IMR-90 (cell line): Measurements from ENCODE around the gene ZNF415. TPM values are rescaled to one million over a fixed set of nuclear protein-coding genes. Genes with fewer than 3 reads are reported as not detected.

Source experiments
- ATAC-seq: fragments of 200-7000 bp; cut with Tn5 transposase; 2 replicates; pipeline ENCODE4 v1.9.1; 2020; ENCODE audit warnings: low read depth, mild to moderate bottlenecking, moderate library complexity
- BruUV-seq: library from RNA; stranded (reverse); fragments of 400-500 nt; replicated peaks from 2 replicates; lab custom pipeline; 2021; lab: Mats Ljungman, UMichigan
- CTCF ChIA-PET: fragments of 300-600 bp; formaldehyde crosslinking; extraction: SDS; loops from one replicate; lab custom pipeline; 2021; ENCODE audit warnings: antibody characterized with exemption; lab: Yijun Ruan, JAX
- POLR2A ChIA-PET: fragments of 300-600 bp; sonication (Branson Sonifier 250); formaldehyde crosslinking; loops from one replicate; lab custom pipeline; 2022; ENCODE audit warnings: antibody characterized with exemption; ENCODE audit not compliant: unreplicated experiment; lab: Charles Lee
- DNase-seq: peaks from one replicate; pipeline ENCODE4 v3.0.0; 2013
- H2AFZ ChIP-seq: replicated peaks from 2 replicates; pipeline ENCODE3; 2013; ENCODE audit warnings: low read length, mild to moderate bottlenecking; ENCODE audit not compliant: poor library complexity
- H2AK5ac ChIP-seq: 2 replicates; pipeline ENCODE4 v1.6.1; 2013; ENCODE audit warnings: low read depth, low read length, inconsistent platforms
- H2AK9ac ChIP-seq: replicated peaks from 2 replicates; pipeline ENCODE3; 2013; ENCODE audit warnings: mild to moderate bottlenecking, low read depth, low read length, moderate library complexity; ENCODE audit not compliant: poor library complexity
- H2BK120ac ChIP-seq: 2 replicates; pipeline ENCODE4 v1.6.1; 2013; ENCODE audit warnings: low read depth, low read length, inconsistent platforms
- H2BK15ac ChIP-seq: 3 replicates; pipeline ENCODE4 v1.6.1; 2013; ENCODE audit warnings: low read depth, low read length, inconsistent platforms
- H2BK20ac ChIP-seq: 2 replicates; pipeline ENCODE4 v1.6.1; 2013; ENCODE audit warnings: low read depth, mild to moderate bottlenecking, inconsistent platforms, low read length, moderate library complexity
- H2BK5ac ChIP-seq: 2 replicates; pipeline ENCODE4 v1.6.1; 2013; ENCODE audit warnings: mild to moderate bottlenecking, low read depth, low read length, inconsistent platforms; ENCODE audit not compliant: poor library complexity, severe bottlenecking
- H3K14ac ChIP-seq: replicated peaks from 2 replicates; pipeline ENCODE4 v1.6.1; 2013; ENCODE audit warnings: low read depth, low read length, inconsistent platforms
- H3K18ac ChIP-seq: 2 replicates; pipeline ENCODE4 v1.6.1; 2013; ENCODE audit warnings: low read depth, low read length, control low read depth
- H3K23ac ChIP-seq: 2 replicates; pipeline ENCODE4 v1.6.1; 2013; ENCODE audit warnings: low read depth, low read length, inconsistent platforms
- H3K27ac ChIP-seq: 2 replicates; pipeline ENCODE4 v1.5.1; 2013; ENCODE audit warnings: mild to moderate bottlenecking, control low read depth, low read length; ENCODE audit not compliant: insufficient read depth
- H3K27me3 ChIP-seq: 2 replicates; pipeline ENCODE4 v1.6.1; 2013; ENCODE audit warnings: low read length; ENCODE audit not compliant: control insufficient read depth, insufficient read depth
- H3K36me3 ChIP-seq: 2 replicates; pipeline ENCODE4 v1.6.1; 2013; ENCODE audit warnings: low read length, mixed read lengths; ENCODE audit not compliant: control insufficient read depth, insufficient read depth
- H3K4ac ChIP-seq: 2 replicates; pipeline ENCODE4 v1.6.1; 2013; ENCODE audit warnings: low read depth, low read length, inconsistent platforms
- H3K4me1 ChIP-seq: 2 replicates; pipeline ENCODE4 v1.6.1; 2013; ENCODE audit warnings: low read length, mixed read lengths; ENCODE audit not compliant: control insufficient read depth, insufficient read depth
- H3K4me2 ChIP-seq: 2 replicates; pipeline ENCODE4 v1.6.1; 2013; ENCODE audit warnings: low read depth, mild to moderate bottlenecking, control low read depth, low read length, moderate library complexity
- H3K4me3 ChIP-seq: 2 replicates; pipeline ENCODE4 v1.5.1; 2013; ENCODE audit warnings: low read depth, mild to moderate bottlenecking, control low read depth, low read length, moderate library complexity; ENCODE audit not compliant: insufficient read depth
- H3K56ac ChIP-seq: 2 replicates; pipeline ENCODE4 v1.6.1; 2013; ENCODE audit warnings: low read length, inconsistent platforms; ENCODE audit not compliant: insufficient read depth; ENCODE audit errors: extremely low read depth
- H3K79me1 ChIP-seq, 2 experiments: 2 replicates each; pipeline ENCODE4 v1.6.1; 2013; ENCODE audit warnings: low read length in 2 of 2, inconsistent platforms in 1 of 2, low read depth in 1 of 2
- H3K9ac ChIP-seq: 2 replicates; pipeline ENCODE4 v1.6.1; 2013; ENCODE audit warnings: low read depth, low read length, control low read depth
- H3K9me1 ChIP-seq: 2 replicates; pipeline ENCODE4 v1.6.1; 2013; ENCODE audit warnings: low read length, inconsistent platforms; ENCODE audit not compliant: insufficient read depth
- H3K9me3 ChIP-seq: 2 replicates; pipeline ENCODE4 v1.6.1; 2013; ENCODE audit warnings: low read length; ENCODE audit not compliant: control insufficient read depth, insufficient read depth
- H4K20me1 ChIP-seq: 2 replicates; pipeline ENCODE4 v1.6.1; 2013; ENCODE audit warnings: low read length, inconsistent platforms; ENCODE audit not compliant: insufficient read depth
- H4K5ac ChIP-seq: 2 replicates; pipeline ENCODE4 v1.6.1; 2013; ENCODE audit warnings: mild to moderate bottlenecking, low read depth, low read length, control low read depth
- H4K8ac ChIP-seq, 2 experiments: 2 replicates each; pipeline ENCODE4 v1.6.1; 2013; ENCODE audit warnings: low read depth in 2 of 2, low read length in 2 of 2, control low read depth in 1 of 2, inconsistent platforms in 1 of 2
- H4K91ac ChIP-seq: 2 replicates; pipeline ENCODE4 v1.6.1; 2013; ENCODE audit warnings: low read depth, low read length, inconsistent platforms; ENCODE audit not compliant: insufficient read depth
- BHLHE40 ChIP-seq: fragments of 150-350 bp; IDR thresholded peaks from 2 replicates; pipeline ENCODE4 v1.6.1; 2016; ENCODE audit warnings: mild to moderate bottlenecking, low read depth, low read length
- CEBPB ChIP-seq: IDR thresholded peaks from 2 replicates; pipeline ENCODE4 v1.6.1; 2012; ENCODE audit warnings: low read depth, low read length, improper control_type of control experiment
- CHD1 ChIP-seq: IDR thresholded peaks from 2 replicates; pipeline ENCODE4 v1.6.1; 2012; ENCODE audit warnings: low read depth, low read length, improper control_type of control experiment
- FOS ChIP-seq: fragments of 150-350 bp; IDR thresholded peaks from 2 replicates; pipeline ENCODE4 v1.6.1; 2016; ENCODE audit warnings: low read depth, low read length
- MAFK ChIP-seq: IDR thresholded peaks from 2 replicates; pipeline ENCODE4 v1.6.1; 2012; ENCODE audit warnings: low read depth, low read length, improper control_type of control experiment
- MAZ ChIP-seq: IDR thresholded peaks from 2 replicates; pipeline ENCODE4 v1.6.1; 2012; ENCODE audit warnings: low read depth, mild to moderate bottlenecking, low read length, improper control_type of control experiment, moderate library complexity, borderline replicate concordance
- MXI1 ChIP-seq: IDR thresholded peaks from 2 replicates; pipeline ENCODE4 v1.6.1; 2012; ENCODE audit warnings: low read depth, mild to moderate bottlenecking, low read length, moderate library complexity, borderline replicate concordance
- NFE2L2 ChIP-seq: fragments of 150-350 bp; IDR thresholded peaks from 2 replicates; pipeline ENCODE4 v1.6.1; 2016; ENCODE audit warnings: low read depth, mild to moderate bottlenecking, low read length
- POLR2A ChIP-seq: IDR thresholded peaks from 2 replicates; pipeline ENCODE4 v1.6.1; 2012; ENCODE audit warnings: mild to moderate bottlenecking, low read depth, low read length
- RAD21 ChIP-seq: IDR thresholded peaks from 2 replicates; pipeline ENCODE4 v1.6.1; 2012; ENCODE audit warnings: low read length, improper control_type of control experiment
- RCOR1 ChIP-seq: IDR thresholded peaks from 2 replicates; pipeline ENCODE4 v1.6.1; 2012; ENCODE audit warnings: mild to moderate bottlenecking, low read length, improper control_type of control experiment; ENCODE audit not compliant: insufficient replicate concordance
- RFX5 ChIP-seq: IDR thresholded peaks from 2 replicates; pipeline ENCODE4 v1.8.0; 2012; ENCODE audit warnings: low read depth, mild to moderate bottlenecking, low read length, moderate library complexity
- SMC3 ChIP-seq: fragments of 150-350 bp; IDR thresholded peaks from 2 replicates; pipeline ENCODE4 v1.6.1; 2016; ENCODE audit warnings: low read depth, mild to moderate bottlenecking, antibody characterized with exemption, low read length, moderate library complexity
- WGBS, 2 experiments: methylation state at CpG; one replicate each; pipeline versions ENCODE4 v1.1.5 to v1.1.7; 2013; ENCODE audit warnings: missing lambda C conversion rate in 2 of 2; ENCODE audit not compliant: insufficient read length in 1 of 2; ENCODE audit errors: extremely low coverage in 2 of 2; 5-methylcytosine and 5-hydroxymethylcytosine counted together
- dilution Hi-C: fragments of 300-500 bp; cut with HindIII; formaldehyde crosslinking; loops from one replicate; pipeline ENCODE4 v1.14.3; 2018; ENCODE audit warnings: low sequenced_read_pairs; ENCODE audit not compliant: unreplicated experiment
- in situ Hi-C: fragments of 300-500 bp; cut with MboI; formaldehyde crosslinking; loops from 3 replicates; pipeline ENCODE4 v1.14.3; 2019; ENCODE audit warnings: low sequenced_read_pairs, inconsistent platforms, mixed read lengths
- intact Hi-C: fragments of 100-400 bp; cut with micrococcal nuclease; formaldehyde crosslinking; loops from 2 replicates; pipeline ENCODE4 v1.10.0; 2022
- polyA plus RNA-seq, 3 experiments: library from polyadenylated mRNA; depleted of rRNA; stranded (reverse); fragments of >200 nt; gene quantifications; 2 replicates each; pipeline ENCODE4 v1.2.3, GENCODE V29; 2012; ENCODE audit warnings: low replicate concordance in 1 of 3
- total RNA-seq: library from RNA; depleted of rRNA; stranded (reverse); fragments of >200 nt; gene quantifications from 2 replicates; pipeline ENCODE4 v1.2.3, GENCODE V29; 2012
- TF ChIP-seq, protein P1 (sequence below): conservative IDR thresholded peaks from 2 replicates; pipeline ENCODE4 v1.5.1; 2012; ENCODE audit warnings: mild to moderate bottlenecking, low read depth, low read length, improper control_type of control experiment
- TF ChIP-seq, protein P2 (sequence below): fragments of 150-350 bp; IDR thresholded peaks from 2 replicates; pipeline ENCODE4 v1.6.1; 2016; ENCODE audit warnings: low read depth, mild to moderate bottlenecking, low read length, moderate library complexity, borderline replicate concordance
- TF ChIP-seq, protein P3 (sequence below): fragments of 150-350 bp; IDR thresholded peaks from 2 replicates; pipeline ENCODE4 v1.6.1; 2017; ENCODE audit warnings: mild to moderate bottlenecking, antibody characterized with exemption, low read length, low read depth

The ZNF415 gene
- total and polyA plus RNA-seq, 2 of the 4 experiments (the other 2 are of a cell fraction), result 4.2 to 7.7 TPM

GRCh38 chr19:53068199-53068598, 64.5 kb downstream of the ZNF415 start:
- CTCF ChIA-PET, result no interaction called here
- in situ Hi-C loops, result no loop called here
- DNase-seq, result no peak
- no peak overlapping the region for H3K14ac ChIP-seq
- H3K23ac ChIP-seq, result no peak overlapping the region
- no peak overlapping the region for H2AK9ac ChIP-seq
- H4K5ac ChIP-seq, result no peak overlapping the region
- H3K27ac ChIP-seq, result no peak overlapping the region
- peaks cover 72% of the 10 kb centered on the region for H3K9me3 ChIP-seq
- H3K18ac ChIP-seq, result no peak overlapping the region
- H3K56ac ChIP-seq, result no peak overlapping the region
- H2BK120ac ChIP-seq, result no peak overlapping the region
- intact Hi-C loops, result no loop called here
- H2BK20ac ChIP-seq, result no peak overlapping the region
- no peak overlapping the region for H2BK15ac ChIP-seq
- H3K79me1 ChIP-seq, result peaks cover 0 to 12% of the 10 kb centered on the region in 2 experiments; a peak in 1 of 4 replicates
- no CpG with 5 or more reads among the region's 4 CpGs for WGBS, 2 experiments
- H4K8ac ChIP-seq, result no peak overlapping the region
- H3K4me2 ChIP-seq, result no peak overlapping the region
- TF ChIP-seq RFX5, result no peak
- TF ChIP-seq MAFK, result no peak
- TF ChIP-seq MXI1, result no peak
- TF ChIP-seq, protein P1, sequence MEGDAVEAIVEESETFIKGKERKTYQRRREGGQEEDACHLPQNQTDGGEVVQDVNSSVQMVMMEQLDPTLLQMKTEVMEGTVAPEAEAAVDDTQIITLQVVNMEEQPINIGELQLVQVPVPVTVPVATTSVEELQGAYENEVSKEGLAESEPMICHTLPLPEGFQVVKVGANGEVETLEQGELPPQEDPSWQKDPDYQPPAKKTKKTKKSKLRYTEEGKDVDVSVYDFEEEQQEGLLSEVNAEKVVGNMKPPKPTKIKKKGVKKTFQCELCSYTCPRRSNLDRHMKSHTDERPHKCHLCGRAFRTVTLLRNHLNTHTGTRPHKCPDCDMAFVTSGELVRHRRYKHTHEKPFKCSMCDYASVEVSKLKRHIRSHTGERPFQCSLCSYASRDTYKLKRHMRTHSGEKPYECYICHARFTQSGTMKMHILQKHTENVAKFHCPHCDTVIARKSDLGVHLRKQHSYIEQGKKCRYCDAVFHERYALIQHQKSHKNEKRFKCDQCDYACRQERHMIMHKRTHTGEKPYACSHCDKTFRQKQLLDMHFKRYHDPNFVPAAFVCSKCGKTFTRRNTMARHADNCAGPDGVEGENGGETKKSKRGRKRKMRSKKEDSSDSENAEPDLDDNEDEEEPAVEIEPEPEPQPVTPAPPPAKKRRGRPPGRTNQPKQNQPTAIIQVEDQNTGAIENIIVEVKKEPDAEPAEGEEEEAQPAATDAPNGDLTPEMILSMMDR, result no peak
- TF ChIP-seq CHD1, result no peak
- TF ChIP-seq, protein P2, sequence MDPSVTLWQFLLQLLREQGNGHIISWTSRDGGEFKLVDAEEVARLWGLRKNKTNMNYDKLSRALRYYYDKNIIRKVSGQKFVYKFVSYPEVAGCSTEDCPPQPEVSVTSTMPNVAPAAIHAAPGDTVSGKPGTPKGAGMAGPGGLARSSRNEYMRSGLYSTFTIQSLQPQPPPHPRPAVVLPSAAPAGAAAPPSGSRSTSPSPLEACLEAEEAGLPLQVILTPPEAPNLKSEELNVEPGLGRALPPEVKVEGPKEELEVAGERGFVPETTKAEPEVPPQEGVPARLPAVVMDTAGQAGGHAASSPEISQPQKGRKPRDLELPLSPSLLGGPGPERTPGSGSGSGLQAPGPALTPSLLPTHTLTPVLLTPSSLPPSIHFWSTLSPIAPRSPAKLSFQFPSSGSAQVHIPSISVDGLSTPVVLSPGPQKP, result no peak
- TF ChIP-seq MAZ, result no peak
- no peak for TF ChIP-seq FOS
- TF ChIP-seq SMC3, result no peak
- no peak for TF ChIP-seq NFE2L2
- TF ChIP-seq RCOR1, result no peak
- no peak for TF ChIP-seq BHLHE40
- TF ChIP-seq POLR2A, result no peak
- TF ChIP-seq RAD21, result no peak
- TF ChIP-seq, protein P3, sequence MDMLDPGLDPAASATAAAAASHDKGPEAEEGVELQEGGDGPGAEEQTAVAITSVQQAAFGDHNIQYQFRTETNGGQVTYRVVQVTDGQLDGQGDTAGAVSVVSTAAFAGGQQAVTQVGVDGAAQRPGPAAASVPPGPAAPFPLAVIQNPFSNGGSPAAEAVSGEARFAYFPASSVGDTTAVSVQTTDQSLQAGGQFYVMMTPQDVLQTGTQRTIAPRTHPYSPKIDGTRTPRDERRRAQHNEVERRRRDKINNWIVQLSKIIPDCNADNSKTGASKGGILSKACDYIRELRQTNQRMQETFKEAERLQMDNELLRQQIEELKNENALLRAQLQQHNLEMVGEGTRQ, result no peak
- no peak for TF ChIP-seq CEBPB
- no peak overlapping the region for H4K91ac ChIP-seq
- peaks cover 52% of the 10 kb centered on the region for H3K36me3 ChIP-seq
- no peak overlapping the region for H2BK5ac ChIP-seq
- dilution Hi-C loops, result no loop called here
- no peak overlapping the region for H2AK5ac ChIP-seq
- no peak overlapping the region for H3K4ac ChIP-seq
- H3K9ac ChIP-seq, result no peak overlapping the region
- ATAC-seq, result no peak
- POLR2A ChIA-PET, result no interaction called here
- no peaks in the 10 kb centered on the region for H3K9me1 ChIP-seq
- H4K20me1 ChIP-seq, result no peaks in the 10 kb centered on the region
- BruUV-seq, result no TSS peak
- H3K4me1 ChIP-seq, result no peaks in the 10 kb centered on the region
- no peak overlapping the region for H3K4me3 ChIP-seq
- H2AFZ ChIP-seq, result no peak overlapping the region
- H3K27me3 ChIP-seq, result no peaks in the 10 kb centered on the region
